Activated B cell treated with CpG ODN at 0.5 μM for 24 hours (primary cell): ENCODE results near the gene NINJ2. TPM values are rescaled to one million over a fixed set of nuclear protein-coding genes. Genes with fewer than 3 reads are reported as not detected.
A peak's percentile ranks its signal among the peaks of the same experiment; 100 is the strongest.
"Not testable (repeated sequence)": the region's sequence is repeated elsewhere in the genome, so short reads cannot be mapped to it uniquely, and the experiment has no call there.

ENCODE experiments used
- ATAC-seq: fragments of 200-7000 bp; cut with Tn5 transposase; one replicate; pipeline ENCODE4 v1.10.0; 2021; ENCODE audit warnings: low read depth, mild to moderate bottlenecking, moderate library complexity
- CTCF ChIA-PET: fragments of 350-600 bp; sonication (Branson Sonifier 250); formaldehyde crosslinking; loops from one replicate; lab custom pipeline; 2021; ENCODE audit warnings: antibody characterized with exemption; lab: Charles Lee
- POLR2A ChIA-PET: fragments of 350-600 bp; sonication (Branson Sonifier 250); formaldehyde crosslinking; loops from one replicate; lab custom pipeline; 2021; ENCODE audit warnings: antibody characterized with exemption; lab: Charles Lee
- DNase-seq: peaks from one replicate; pipeline ENCODE4 v3.0.0; 2022
- H3K27ac Mint-ChIP-seq: one replicate; pipeline ENCODE4 v1.8.0; 2020; ENCODE audit warnings: mixed read lengths
- H3K27me3 Mint-ChIP-seq: one replicate; pipeline ENCODE4 v1.8.0; 2021; ENCODE audit warnings: mixed read lengths
- H3K36me3 Mint-ChIP-seq: one replicate; pipeline ENCODE4 v1.8.0; 2021; ENCODE audit warnings: low read depth, mixed read lengths
- H3K4me1 Mint-ChIP-seq: one replicate; pipeline ENCODE4 v1.8.0; 2021; ENCODE audit warnings: mixed read lengths
- H3K4me3 Mint-ChIP-seq: one replicate; pipeline ENCODE4 v1.8.0; 2020; ENCODE audit warnings: mild to moderate bottlenecking, mixed read lengths
- H3K9me3 Mint-ChIP-seq: one replicate; pipeline ENCODE4 v1.8.0; 2020; ENCODE audit warnings: mixed read lengths
- intact Hi-C: fragments of 100-400 bp; cut with micrococcal nuclease; formaldehyde crosslinking; loops from one replicate; pipeline ENCODE4 v1.15.1; 2024
- total RNA-seq: library from RNA; stranded (reverse); gene quantifications from 2 replicates; pipeline ENCODE4 v1.2.3, GENCODE V29; 2022
- TF ChIP-seq, protein P1 (sequence below): fragments of 200-600 bp; IDR thresholded peaks from one replicate; pipeline ENCODE4 v1.8.0; 2022; ENCODE audit warnings: antibody characterized with exemption, mild to moderate bottlenecking

Gene NINJ2
- total RNA-seq, 1 donor from 2014 or later: 3.6 TPM

DNA sequence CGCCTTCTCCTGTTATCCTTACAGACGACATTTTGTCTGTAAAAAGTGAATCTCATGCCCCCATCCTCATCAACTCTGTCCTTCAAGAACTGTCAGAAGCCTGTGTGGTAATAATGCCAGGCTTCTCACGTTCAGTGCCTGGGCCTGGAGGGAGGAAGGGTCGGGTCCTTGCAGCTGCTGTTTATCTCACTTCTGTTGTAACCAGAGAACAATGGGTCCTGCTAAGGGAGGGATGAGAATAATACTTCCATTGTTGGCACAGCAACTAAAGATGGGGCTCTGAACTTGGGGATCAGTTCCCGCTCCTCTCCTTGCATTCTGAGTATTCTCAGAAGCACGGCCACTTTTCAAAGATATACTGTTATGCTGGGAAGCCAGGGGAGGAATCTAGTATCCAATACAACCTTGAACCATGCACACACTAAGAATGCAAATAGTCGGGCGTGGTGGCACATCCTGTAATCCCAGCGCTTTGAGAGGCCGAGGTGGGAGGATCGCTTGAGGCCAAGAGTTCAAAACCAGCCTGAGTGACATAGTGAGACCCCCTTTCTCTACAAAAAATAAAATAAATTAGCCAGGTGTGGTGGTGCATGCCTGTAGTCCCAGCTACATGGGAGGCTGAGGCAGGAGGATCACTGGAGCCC, 38.8 kb upstream of the NINJ2 start:
- DNase-seq (no peak), ATAC-seq (no peak)
- TF ChIP-seq, protein P1, sequence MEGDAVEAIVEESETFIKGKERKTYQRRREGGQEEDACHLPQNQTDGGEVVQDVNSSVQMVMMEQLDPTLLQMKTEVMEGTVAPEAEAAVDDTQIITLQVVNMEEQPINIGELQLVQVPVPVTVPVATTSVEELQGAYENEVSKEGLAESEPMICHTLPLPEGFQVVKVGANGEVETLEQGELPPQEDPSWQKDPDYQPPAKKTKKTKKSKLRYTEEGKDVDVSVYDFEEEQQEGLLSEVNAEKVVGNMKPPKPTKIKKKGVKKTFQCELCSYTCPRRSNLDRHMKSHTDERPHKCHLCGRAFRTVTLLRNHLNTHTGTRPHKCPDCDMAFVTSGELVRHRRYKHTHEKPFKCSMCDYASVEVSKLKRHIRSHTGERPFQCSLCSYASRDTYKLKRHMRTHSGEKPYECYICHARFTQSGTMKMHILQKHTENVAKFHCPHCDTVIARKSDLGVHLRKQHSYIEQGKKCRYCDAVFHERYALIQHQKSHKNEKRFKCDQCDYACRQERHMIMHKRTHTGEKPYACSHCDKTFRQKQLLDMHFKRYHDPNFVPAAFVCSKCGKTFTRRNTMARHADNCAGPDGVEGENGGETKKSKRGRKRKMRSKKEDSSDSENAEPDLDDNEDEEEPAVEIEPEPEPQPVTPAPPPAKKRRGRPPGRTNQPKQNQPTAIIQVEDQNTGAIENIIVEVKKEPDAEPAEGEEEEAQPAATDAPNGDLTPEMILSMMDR: no peak
- POLR2A ChIA-PET: no interaction called here
- H3K9me3 Mint-ChIP-seq: peaks cover 8% of the 10 kb centered on the region
- CTCF ChIA-PET: no interaction called here
- H3K27me3 Mint-ChIP-seq: no peaks in the 10 kb centered on the region
- H3K4me1 Mint-ChIP-seq: peaks cover 14% of the 10 kb centered on the region
- intact Hi-C loops: no loop called here
- no peak overlapping the region for H3K4me3 Mint-ChIP-seq
- H3K36me3 Mint-ChIP-seq: peaks cover 1% of the 10 kb centered on the region
- no peak overlapping the region for H3K27ac Mint-ChIP-seq

GRCh38 chr12:700016-700415, 36.8 kb upstream of the NINJ2 start:
- no peak overlapping the region for H3K27ac Mint-ChIP-seq
- no peak overlapping the region for H3K4me3 Mint-ChIP-seq
- no peak for DNase-seq
- intact Hi-C loops: no loop called here
- no peaks in the 10 kb centered on the region for H3K27me3 Mint-ChIP-seq
- ChIA-PET CTCF (no interaction called here), POLR2A (interaction anchor here (0.6 to 1.2 kb wide), 3 partner anchors 11 to 42 kb away, joined by 3 to 4 read pairs (median 3); no protein-coding TSS in a partner anchor)
- TF ChIP-seq, protein P1: no peak
- peaks cover 1% of the 10 kb centered on the region for H3K36me3 Mint-ChIP-seq
- peaks cover 14% of the 10 kb centered on the region for H3K4me1 Mint-ChIP-seq
- no peak for ATAC-seq
- peaks cover 10% of the 10 kb centered on the region for H3K9me3 Mint-ChIP-seq

DNA sequence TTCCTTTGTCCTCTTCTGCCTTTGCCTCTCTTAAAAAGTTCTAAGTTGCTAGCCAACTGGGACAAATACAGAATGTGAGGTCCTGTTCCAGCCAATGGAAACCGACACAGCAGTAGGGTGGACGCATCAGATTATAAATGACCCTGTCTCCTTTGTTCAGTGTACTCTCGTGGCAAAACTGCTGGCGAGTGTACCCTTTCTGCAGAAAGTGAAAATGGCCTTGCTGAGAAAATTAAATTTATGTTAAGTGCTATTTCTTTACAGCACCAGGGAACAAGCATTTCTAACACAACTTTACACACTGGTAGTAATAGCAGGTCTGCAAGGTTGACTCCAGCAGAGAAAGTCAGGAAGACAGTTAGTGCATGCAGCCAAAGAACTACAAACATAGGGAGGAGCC, 35.0 kb upstream of the NINJ2 start:
- H3K36me3 Mint-ChIP-seq, POLR2A ChIA-PET, CTCF ChIA-PET, ATAC-seq, H3K4me3 Mint-ChIP-seq, H3K27ac Mint-ChIP-seq, H3K9me3 Mint-ChIP-seq, DNase-seq, intact Hi-C loops, H3K27me3 Mint-ChIP-seq: not testable (repeated sequence)
- H3K4me1 Mint-ChIP-seq: peaks cover 11% of the 10 kb centered on the region

- TF ChIP-seq, protein P1: no peak
- no peak for ATAC-seq
Measured at GRCh38 chr12:697481-697880, 34.2 kb upstream of the NINJ2 start.

GRCh38 chr12:694734-695503, 31.7 kb upstream of the NINJ2 start:
- ATAC-seq: no peak
- ChIA-PET CTCF (no interaction called here), POLR2A (interaction anchor here (0.7 to 1.6 kb wide), 2 partner anchors 9 to 57 kb away, joined by 3 to 8 read pairs; no protein-coding TSS in a partner anchor)
- DNase-seq: no peak
- no peaks in the 10 kb centered on the region for H3K27me3 Mint-ChIP-seq
- peaks cover 10% of the 10 kb centered on the region for H3K9me3 Mint-ChIP-seq
- peaks cover 18% of the 10 kb centered on the region for H3K4me1 Mint-ChIP-seq
- H3K4me3 Mint-ChIP-seq: no peak overlapping the region
- TF ChIP-seq, protein P1: no peak
- H3K27ac Mint-ChIP-seq: no peak overlapping the region
- intact Hi-C loops: no loop called here
- peaks cover 1% of the 10 kb centered on the region for H3K36me3 Mint-ChIP-seq

More at GRCh38 chr12:697481-697880, 34.2 kb upstream of the NINJ2 start:
- peak overlapping the region; percentile 59 for H3K27ac Mint-ChIP-seq
- peaks cover 12% of the 10 kb centered on the region for H3K4me1 Mint-ChIP-seq
- no peak for DNase-seq
- no peaks in the 10 kb centered on the region for H3K27me3 Mint-ChIP-seq
- peak overlapping the region; percentile 35 for H3K4me3 Mint-ChIP-seq
- CTCF ChIA-PET: no interaction called here
- H3K36me3 Mint-ChIP-seq: peaks cover 1% of the 10 kb centered on the region
- intact Hi-C loops: no loop called here
- H3K9me3 Mint-ChIP-seq: peaks cover 10% of the 10 kb centered on the region
- POLR2A ChIA-PET: interaction anchor here (0.7 to 0.9 kb wide), 3 partner anchors 10 to 122 kb away, joined by 3 read pairs; no protein-coding TSS in a partner anchor
